Erythroblast (primary cell): ENCODE measurements around the gene TM4SF20.

Experiments used
- GATA1 ChIP-seq: IDR thresholded peaks from 2 replicates; pipeline ENCODE4 v1.6.1; 2011; ENCODE audit warnings: low read depth, mild to moderate bottlenecking, control low read depth, low read length, moderate library complexity
- POLR2A ChIP-seq: IDR thresholded peaks from 2 replicates; pipeline ENCODE4 v1.6.1; 2011; ENCODE audit warnings: mild to moderate bottlenecking, low read length

GRCh38 chr2:227407591-227408151, 28.6 kb upstream of the TM4SF20 start:
- no peak for TF ChIP-seq POLR2A
- no peak for TF ChIP-seq GATA1
